ENCODE results near the gene UBE2QL1.

DNA sequence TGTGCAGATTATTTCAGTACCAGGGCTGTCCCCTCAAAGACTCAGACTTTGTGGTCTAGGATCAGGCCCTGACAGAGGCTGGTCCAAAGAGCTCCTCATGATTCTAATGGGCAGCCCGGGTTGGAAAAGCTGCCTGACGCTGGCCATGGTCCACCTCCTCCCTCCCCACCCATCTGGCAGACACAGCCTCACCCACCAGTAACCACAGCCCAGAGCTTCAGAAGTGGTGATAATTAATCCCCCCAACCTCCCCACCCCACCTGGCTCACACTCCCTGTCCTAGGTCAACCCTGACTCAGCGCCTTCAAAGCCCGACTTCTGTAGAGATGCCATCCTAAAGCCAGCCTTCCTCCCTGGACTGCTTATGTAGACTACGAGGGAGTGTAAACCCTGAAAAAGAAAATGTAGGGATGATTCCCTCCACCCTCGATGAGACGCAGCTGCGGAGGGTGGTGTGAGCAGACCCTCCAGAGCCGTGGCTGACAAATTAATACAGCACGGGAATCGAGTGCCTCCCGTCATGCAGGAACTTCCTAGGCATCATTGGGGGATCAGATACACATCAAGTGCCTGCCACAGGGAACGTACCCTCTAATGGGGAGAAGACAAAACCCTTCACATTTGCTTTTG, 7.0 kb downstream of the UBE2QL1 start:
- TF ChIP-seq POLR2A (IDR thresholded peaks at IDR 0.05; ENCODE audit: low read depth, low read length) = no peak
- no peak for TF ChIP-seq POLR2AphosphoS5 (IDR thresholded peaks at IDR 0.05; ENCODE audit: low read depth, low read length)
